Stimulated activated CD4-positive, alpha-beta T cell treated with anti-CD3 and anti-CD28 coated beads, Interleukin-4, amount 100 ng/mL, for 4 hours (primary cell): ENCODE data around the gene CDC42SE1.
"Not testable (repeated sequence)": the region's sequence is repeated elsewhere in the genome, so short reads cannot be mapped to it uniquely, and the experiment has no call there.

Experiments
- DNase-seq, 2 experiments: peaks; one replicate each; pipeline ENCODE4 v3.0.0-alpha.2; 2020

CDC42SE1 gene

GRCh38 chr1:151059109-151060006 is at the start of gene CDC42SE1:
TSS of gene CDC42SE1 (minus strand) at chr1:151059622. CDS start at chr1:151055730, 3,892 bp downstream.
- peak; percentile 78 to 79 for DNase-seq

GRCh38 chr1:151108331-151108730 is 48.9 kb upstream of the CDC42SE1 start:
- DNase-seq = no peak

- no peak for DNase-seq
Observed at GRCh38 chr1:151106894-151107293, 47.5 kb upstream of the CDC42SE1 start.

- no peak for DNase-seq
Observed at GRCh38 chr1:151104630-151105029, 45.2 kb upstream of the CDC42SE1 start.

GRCh38 chr1:151098126-151098525 is 38.7 kb upstream of the CDC42SE1 start:
- DNase-seq = no peak

- not testable (repeated sequence) for DNase-seq
Observed at GRCh38 chr1:151097426-151097825, 38.0 kb upstream of the CDC42SE1 start.

- no peak for DNase-seq
Observed at GRCh38 chr1:151085953-151086559, 26.6 kb upstream of the CDC42SE1 start.

GRCh38 chr1:151072224-151072623 is 12.8 kb upstream of the CDC42SE1 start:
- DNase-seq = no peak

- DNase-seq = peak; percentile 80 to 88
Observed at GRCh38 chr1:151070474-151071276, 11.3 kb upstream of the CDC42SE1 start, which contains the start of gene GABPB2. TSS of gene GABPB2 (plus strand) at chr1:151070761. CDS start at chr1:151088190, 17,429 bp downstream.

- DNase-seq = no peak
Observed at GRCh38 chr1:151069103-151069486, 9.7 kb upstream of the CDC42SE1 start.

GRCh38 chr1:151067185-151067584 is 7.8 kb upstream of the CDC42SE1 start:
- no peak for DNase-seq

GRCh38 chr1:151065089-151065645 is 5.7 kb upstream of the CDC42SE1 start:
- no peak for DNase-seq

- no peak for DNase-seq
Observed at GRCh38 chr1:151062741-151063371, 3.4 kb upstream of the CDC42SE1 start.

GRCh38 chr1:151061704-151062103 is 2.3 kb upstream of the CDC42SE1 start:
- no peak for DNase-seq

GRCh38 chr1:151060657-151061421 is 1.4 kb upstream of the CDC42SE1 start:
- DNase-seq = no peak

GRCh38 chr1:151060007-151060656 is 710 bp upstream of the CDC42SE1 start, which contains the start of gene MLLT11:
TSS of gene MLLT11 (plus strand) at chr1:151060397. CDS start at chr1:151067225, 6,828 bp downstream.
- DNase-seq = no peak

- DNase-seq = no peak
Observed at GRCh38 chr1:151058692-151059091, 730 bp downstream of the CDC42SE1 start.

GRCh38 chr1:151056149-151056548 is 3.3 kb downstream of the CDC42SE1 start:
- DNase-seq = no peak

- no peak for DNase-seq
Observed at GRCh38 chr1:151055581-151055980, 3.8 kb downstream of the CDC42SE1 start.

GRCh38 chr1:151054971-151055547 is 4.4 kb downstream of the CDC42SE1 start:
- no peak for DNase-seq
